HFFc6 (cell line): ENCODE results near the gene GJA1. TPM values are rescaled to one million over a fixed set of nuclear protein-coding genes. Genes with fewer than 3 reads are reported as not detected.

Experiments used
- DNase-seq: peaks from one replicate; pipeline ENCODE4 v3.0.0-alpha.2; 2018
- H3K27ac Mint-ChIP-seq: 2 replicates; pipeline ENCODE4 v1.8.0; 2020; ENCODE audit warnings: mild to moderate bottlenecking, mixed read lengths
- H3K27me3 Mint-ChIP-seq: 2 replicates; pipeline ENCODE4 v1.8.0; 2021; ENCODE audit warnings: mild to moderate bottlenecking, moderate library complexity, mixed read lengths; ENCODE audit not compliant: insufficient read depth
- H3K36me3 Mint-ChIP-seq: 2 replicates; pipeline ENCODE4 v1.8.0; 2021; ENCODE audit warnings: low read depth, mixed read lengths
- H3K4me1 Mint-ChIP-seq: 2 replicates; pipeline ENCODE4 v1.8.0; 2020; ENCODE audit warnings: low read depth, mixed read lengths
- H3K4me3 Mint-ChIP-seq: 2 replicates; pipeline ENCODE4 v1.8.0; 2020; ENCODE audit warnings: mild to moderate bottlenecking, moderate library complexity, mixed read lengths
- H3K9me3 Mint-ChIP-seq: 2 replicates; pipeline ENCODE4 v1.8.0; 2020; ENCODE audit warnings: mild to moderate bottlenecking, mixed read lengths
- CTCF ChIP-seq: fragments of 200-600 bp; sonication (generic); IDR thresholded peaks from 2 replicates; pipeline ENCODE4 v1.5.0; 2021; ENCODE audit warnings: antibody characterized with exemption, mild to moderate bottlenecking
- total RNA-seq, 6 experiments: library from RNA; stranded (reverse); fragmentation: NEBNext Ultra II Directional; extraction: Animal tissue kit (Norgen Biotek cat#: 25700); gene quantifications; 2 replicates in 1 of 6; 3 replicates in 5 of 6; pipeline ENCODE4 v1.2.3, GENCODE V29; 2021

GJA1 gene
- total RNA-seq, 6 experiments from 2014 or later = 80.6 to 96.4 (median 87.7) TPM

- Mint-ChIP-seq H3K9me3 (no peaks in the 10 kb centered on the region), H3K36me3 (no peaks in the 10 kb centered on the region), H3K27me3 (no peaks in the 10 kb centered on the region), H3K4me3 (no peak overlapping the region), H3K27ac (no peak overlapping the region), H3K4me1 (peaks cover 6% of the 10 kb centered on the region; the same call in 1 of the 2 replicates)
- no peak for TF ChIP-seq CTCF
- DNase-seq = no peak
Observed at GRCh38 chr6:121465101-121465500, 29.7 kb downstream of the GJA1 start.

- Mint-ChIP-seq H3K9me3 (no peaks in the 10 kb centered on the region), H3K27me3 (no peaks in the 10 kb centered on the region; the same call in 1 of the 2 replicates), H3K27ac (no peak overlapping the region), H3K4me3 (no peak overlapping the region), H3K4me1 (peaks cover 14% of the 10 kb centered on the region), H3K36me3 (no peaks in the 10 kb centered on the region)
- TF ChIP-seq CTCF = no peak
- no peak for DNase-seq
Observed at GRCh38 chr6:121479486-121480098, 44.1 kb downstream of the GJA1 start.

GRCh38 chr6:121480099-121480713, 44.8 kb downstream of the GJA1 start:
- H3K4me1 Mint-ChIP-seq = peaks cover 17% of the 10 kb centered on the region
- no peaks in the 10 kb centered on the region for H3K36me3 Mint-ChIP-seq
- TF ChIP-seq CTCF = no peak
- DNase-seq = no peak
- H3K4me3 Mint-ChIP-seq = no peak overlapping the region
- no peaks in the 10 kb centered on the region; the same call in 1 of the 2 replicates for H3K27me3 Mint-ChIP-seq
- H3K27ac Mint-ChIP-seq = no peak overlapping the region
- H3K9me3 Mint-ChIP-seq = no peaks in the 10 kb centered on the region

- peak; percentile 57 for DNase-seq
- Mint-ChIP-seq H3K4me1 (peaks cover 22% of the 10 kb centered on the region), H3K36me3 (no peaks in the 10 kb centered on the region), H3K27me3 (no peaks in the 10 kb centered on the region; the same call in 1 of the 2 replicates), H3K9me3 (no peaks in the 10 kb centered on the region), H3K4me3 (peak overlapping the region; percentile 23; the same call in 1 of the 2 replicates), H3K27ac (no peak overlapping the region; the same call in 1 of the 2 replicates)
- no peak for TF ChIP-seq CTCF
Observed at GRCh38 chr6:121482004-121482693, 46.7 kb downstream of the GJA1 start.

GRCh38 chr6:121482751-121483150, 47.3 kb downstream of the GJA1 start:
- H3K36me3 Mint-ChIP-seq = no peaks in the 10 kb centered on the region
- H3K9me3 Mint-ChIP-seq = no peaks in the 10 kb centered on the region
- peaks cover 22% of the 10 kb centered on the region for H3K4me1 Mint-ChIP-seq
- H3K27me3 Mint-ChIP-seq = no peaks in the 10 kb centered on the region; the same call in 1 of the 2 replicates
- H3K4me3 Mint-ChIP-seq = no peak overlapping the region
- TF ChIP-seq CTCF = no peak
- no peak overlapping the region for H3K27ac Mint-ChIP-seq
- DNase-seq = no peak
